GM18861 (cell line): ENCODE results near the gene ADAMTS5.

Experiments used
- ATAC-seq: cut with Tn5 transposase; IDR thresholded peaks from one replicate; pipeline ENCODE4 v1.9.1; 2021; ENCODE audit not compliant: unreplicated experiment

Gene ADAMTS5

GRCh38 chr21:26967062-26967913, at the start of gene ADAMTS5:
Gene ADAMTS5, minus strand, starts transcription at chr21:26967088. Its CDS starts 697 bp downstream, at chr21:26966391.
- no peak for ATAC-seq

GRCh38 chr21:27001526-27001925, 34.6 kb upstream of the ADAMTS5 start:
- ATAC-seq = no peak

GRCh38 chr21:26983576-26983975, 16.7 kb upstream of the ADAMTS5 start:
- ATAC-seq = no peak

- no peak for ATAC-seq
These were observed 15.9 kb upstream of the ADAMTS5 start for GRCh38 chr21:26982767-26983166.

GRCh38 chr21:26977746-26978145, 10.9 kb upstream of the ADAMTS5 start:
- ATAC-seq = no peak

GRCh38 chr21:26973226-26973625, 6.3 kb upstream of the ADAMTS5 start:
- no peak for ATAC-seq

- no peak for ATAC-seq
These were observed 5.3 kb upstream of the ADAMTS5 start for GRCh38 chr21:26972192-26972591.

- ATAC-seq = no peak
These were observed 3.3 kb upstream of the ADAMTS5 start for GRCh38 chr21:26969971-26970725.

- no peak for ATAC-seq
These were observed 233 bp downstream of the ADAMTS5 start for GRCh38 chr21:26966649-26967061.

GRCh38 chr21:26965907-26966581, 844 bp downstream of the ADAMTS5 start:
- no peak for ATAC-seq

- ATAC-seq = no peak
These were observed 1.6 kb downstream of the ADAMTS5 start for GRCh38 chr21:26965040-26965906.

GRCh38 chr21:26964170-26964778, 2.6 kb downstream of the ADAMTS5 start:
- no peak for ATAC-seq

GRCh38 chr21:26962621-26963181, 4.2 kb downstream of the ADAMTS5 start:
- no peak for ATAC-seq

GRCh38 chr21:26961698-26962097, 5.2 kb downstream of the ADAMTS5 start:
- ATAC-seq = no peak

- ATAC-seq = no peak
These were observed 8.1 kb downstream of the ADAMTS5 start for GRCh38 chr21:26958788-26959187.

GRCh38 chr21:26956813-26957212, 10.1 kb downstream of the ADAMTS5 start:
- no peak for ATAC-seq

- ATAC-seq = no peak
These were observed 10.7 kb downstream of the ADAMTS5 start for GRCh38 chr21:26956216-26956615.

- ATAC-seq = no peak
These were observed 12.2 kb downstream of the ADAMTS5 start for GRCh38 chr21:26954662-26955121.

- no peak for ATAC-seq
These were observed 14.4 kb downstream of the ADAMTS5 start for GRCh38 chr21:26952374-26953066.
